SK-N-SH treated with all-trans-retinoic acid at 6 μM for 48 hours (cell line): ENCODE measurements around the gene CHRND.

Experiments
- ATAC-seq: fragments of 200-7000 bp; cut with Tn5 transposase; 3 replicates; pipeline ENCODE4 v1.9.1; 2020; ENCODE audit warnings: mild to moderate bottlenecking, moderate library complexity
- ESRRG ChIP-seq: fragments of 250-450 bp; sonication (Bioruptor Pico); IDR thresholded peaks from 2 replicates; pipeline ENCODE4 v1.6.1; 2021; ENCODE audit warnings: mild to moderate bottlenecking
- GLIS3 ChIP-seq: fragments of 250-450 bp; sonication (Bioruptor Pico); IDR thresholded peaks from 2 replicates; pipeline ENCODE4 v1.5.0; 2020; ENCODE audit warnings: mild to moderate bottlenecking, moderate library complexity
- ISL1 ChIP-seq: fragments of 250-450 bp; sonication (Bioruptor Pico); IDR thresholded peaks from 2 replicates; pipeline ENCODE4 v2.1.2; 2022; ENCODE audit warnings: mild to moderate bottlenecking, moderate library complexity
- OSR1 ChIP-seq: fragments of 250-450 bp; sonication (Bioruptor Pico); IDR thresholded peaks from 2 replicates; pipeline ENCODE4 v1.8.0; 2022; ENCODE audit warnings: moderate library complexity, mild to moderate bottlenecking, inconsistent platforms
- PPARA ChIP-seq: fragments of 250-450 bp; sonication (Bioruptor Pico); IDR thresholded peaks from 2 replicates; pipeline ENCODE4 v1.5.0; 2020; ENCODE audit warnings: mild to moderate bottlenecking, borderline replicate concordance
- RARB ChIP-seq: fragments of 250-450 bp; sonication (Bioruptor Pico); IDR thresholded peaks from 2 replicates; pipeline ENCODE4 v1.8.0; 2021; ENCODE audit warnings: mild to moderate bottlenecking, moderate library complexity
- SNAI2 ChIP-seq: fragments of 250-450 bp; sonication (Bioruptor Pico); IDR thresholded peaks from 2 replicates; pipeline ENCODE4 v1.5.0; 2020; ENCODE audit warnings: mild to moderate bottlenecking, moderate library complexity
- TCF4 ChIP-seq: fragments of 250-450 bp; sonication (Bioruptor Pico); IDR thresholded peaks from 2 replicates; pipeline ENCODE4 v1.8.0; 2021; ENCODE audit warnings: mild to moderate bottlenecking, moderate library complexity, borderline replicate concordance
- TOX ChIP-seq: fragments of 250-450 bp; sonication (Bioruptor Pico); IDR thresholded peaks from 2 replicates; pipeline ENCODE4 v1.8.0; 2021; ENCODE audit warnings: mild to moderate bottlenecking, moderate library complexity, borderline replicate concordance
- ZC3H10 ChIP-seq: fragments of 250-450 bp; sonication (Bioruptor Pico); IDR thresholded peaks from 2 replicates; pipeline ENCODE4 v1.5.1; 2021; ENCODE audit warnings: mild to moderate bottlenecking, moderate library complexity
- ZFP3 ChIP-seq: fragments of 250-450 bp; sonication (Bioruptor Pico); IDR thresholded peaks from 2 replicates; pipeline ENCODE4 v1.5.0; 2020; ENCODE audit warnings: mild to moderate bottlenecking, moderate library complexity
- ZFP30 ChIP-seq: fragments of 450-650 bp; formaldehyde crosslinking; IDR thresholded peaks from 2 replicates; pipeline ENCODE4 v1.5.0; 2022; ENCODE audit warnings: mild to moderate bottlenecking, moderate library complexity
- ZNF565 ChIP-seq: fragments of 450-650 bp; formaldehyde crosslinking; conservative IDR thresholded peaks from 2 replicates; pipeline ENCODE4 v1.5.0; 2020; ENCODE audit warnings: low read depth, mild to moderate bottlenecking, moderate library complexity
- ZNF70 ChIP-seq: fragments of 450-650 bp; formaldehyde crosslinking; IDR thresholded peaks from 2 replicates; pipeline ENCODE4 v1.5.0; 2020; ENCODE audit warnings: mild to moderate bottlenecking, moderate library complexity
- TF ChIP-seq, protein P1 (sequence below): fragments of 250-450 bp; sonication (Bioruptor Pico); IDR thresholded peaks from 2 replicates; pipeline ENCODE4 v1.8.0; 2020; ENCODE audit warnings: mild to moderate bottlenecking, moderate library complexity, borderline replicate concordance
- TF ChIP-seq, protein P2 (sequence below): fragments of 250-450 bp; sonication (Bioruptor Pico); IDR thresholded peaks from 2 replicates; pipeline ENCODE4 v1.8.0; 2021; ENCODE audit warnings: low read depth, mild to moderate bottlenecking, moderate library complexity, borderline replicate concordance
- TF ChIP-seq, protein P3 (sequence below): fragments of 250-450 bp; sonication (Bioruptor Pico); IDR thresholded peaks from 2 replicates; pipeline ENCODE4 v1.5.1; 2021; ENCODE audit warnings: mild to moderate bottlenecking, moderate library complexity
- TF ChIP-seq, protein P4 (sequence below): fragments of 250-450 bp; sonication (Bioruptor Pico); IDR thresholded peaks from 2 replicates; pipeline ENCODE4 v1.5.1; 2020; ENCODE audit warnings: low read depth, mild to moderate bottlenecking, moderate library complexity
- TF ChIP-seq, protein P5 (sequence below): fragments of 250-450 bp; sonication (Bioruptor Pico); IDR thresholded peaks from 2 replicates; pipeline ENCODE4 v1.5.0; 2020; ENCODE audit warnings: mild to moderate bottlenecking, moderate library complexity

Gene CHRND

DNA sequence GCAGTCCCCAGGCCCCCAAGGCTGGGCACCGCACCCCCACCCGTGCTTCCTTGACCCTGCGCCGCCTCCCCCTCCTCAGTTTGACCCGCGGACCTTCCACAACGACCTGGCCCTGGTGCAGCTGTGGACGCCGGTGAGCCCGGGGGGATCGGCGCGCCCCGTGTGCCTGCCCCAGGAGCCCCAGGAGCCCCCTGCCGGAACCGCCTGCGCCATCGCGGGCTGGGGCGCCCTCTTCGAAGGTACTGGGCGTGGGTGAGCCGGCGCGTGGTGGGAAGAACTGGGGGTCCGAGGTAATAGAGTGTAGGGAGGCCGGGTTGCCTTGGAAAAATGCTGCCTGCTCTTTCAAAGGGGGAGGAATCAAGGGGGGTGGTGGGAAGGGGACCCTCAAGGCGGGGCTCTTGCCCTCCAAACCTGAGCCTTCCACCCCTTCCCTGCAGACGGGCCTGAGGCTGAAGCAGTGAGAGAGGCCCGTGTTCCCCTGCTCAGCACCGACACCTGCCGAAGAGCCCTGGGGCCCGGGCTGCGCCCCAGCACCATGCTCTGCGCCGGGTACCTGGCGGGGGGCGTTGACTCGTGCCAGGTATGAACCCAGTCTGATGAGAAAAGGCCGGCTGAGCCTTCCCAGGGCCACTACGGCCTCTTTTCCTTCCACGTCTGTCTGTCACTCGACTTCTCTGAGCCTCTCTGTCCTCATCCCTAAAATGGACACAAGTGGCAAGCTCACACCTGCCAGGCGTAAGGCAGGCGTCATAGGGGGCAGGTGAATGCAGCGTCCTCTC lies 3.1 kb upstream of the CHRND start:
- ATAC-seq = no peak
- TF ChIP-seq TOX (CRISPR knock-in tag) = no peak
- TF ChIP-seq ZNF70 (CRISPR knock-in tag) = no peak
- TF ChIP-seq ZC3H10 (CRISPR knock-in tag) = no peak
- TF ChIP-seq, protein P1, sequence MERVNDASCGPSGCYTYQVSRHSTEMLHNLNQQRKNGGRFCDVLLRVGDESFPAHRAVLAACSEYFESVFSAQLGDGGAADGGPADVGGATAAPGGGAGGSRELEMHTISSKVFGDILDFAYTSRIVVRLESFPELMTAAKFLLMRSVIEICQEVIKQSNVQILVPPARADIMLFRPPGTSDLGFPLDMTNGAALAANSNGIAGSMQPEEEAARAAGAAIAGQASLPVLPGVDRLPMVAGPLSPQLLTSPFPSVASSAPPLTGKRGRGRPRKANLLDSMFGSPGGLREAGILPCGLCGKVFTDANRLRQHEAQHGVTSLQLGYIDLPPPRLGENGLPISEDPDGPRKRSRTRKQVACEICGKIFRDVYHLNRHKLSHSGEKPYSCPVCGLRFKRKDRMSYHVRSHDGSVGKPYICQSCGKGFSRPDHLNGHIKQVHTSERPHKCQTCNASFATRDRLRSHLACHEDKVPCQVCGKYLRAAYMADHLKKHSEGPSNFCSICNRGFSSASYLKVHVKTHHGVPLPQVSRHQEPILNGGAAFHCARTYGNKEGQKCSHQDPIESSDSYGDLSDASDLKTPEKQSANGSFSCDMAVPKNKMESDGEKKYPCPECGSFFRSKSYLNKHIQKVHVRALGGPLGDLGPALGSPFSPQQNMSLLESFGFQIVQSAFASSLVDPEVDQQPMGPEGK (CRISPR knock-in tag) = no peak
- TF ChIP-seq OSR1 (CRISPR knock-in tag) = no peak
- TF ChIP-seq ISL1 (CRISPR knock-in tag) = no peak
- TF ChIP-seq, protein P2, sequence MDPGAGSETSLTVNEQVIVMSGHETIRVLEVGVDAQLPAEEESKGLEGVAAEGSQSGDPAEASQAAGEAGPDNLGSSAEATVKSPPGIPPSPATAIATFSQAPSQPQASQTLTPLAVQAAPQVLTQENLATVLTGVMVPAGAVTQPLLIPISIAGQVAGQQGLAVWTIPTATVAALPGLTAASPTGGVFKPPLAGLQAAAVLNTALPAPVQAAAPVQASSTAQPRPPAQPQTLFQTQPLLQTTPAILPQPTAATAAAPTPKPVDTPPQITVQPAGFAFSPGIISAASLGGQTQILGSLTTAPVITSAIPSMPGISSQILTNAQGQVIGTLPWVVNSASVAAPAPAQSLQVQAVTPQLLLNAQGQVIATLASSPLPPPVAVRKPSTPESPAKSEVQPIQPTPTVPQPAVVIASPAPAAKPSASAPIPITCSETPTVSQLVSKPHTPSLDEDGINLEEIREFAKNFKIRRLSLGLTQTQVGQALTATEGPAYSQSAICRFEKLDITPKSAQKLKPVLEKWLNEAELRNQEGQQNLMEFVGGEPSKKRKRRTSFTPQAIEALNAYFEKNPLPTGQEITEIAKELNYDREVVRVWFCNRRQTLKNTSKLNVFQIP (CRISPR knock-in tag) = no peak
- no peak for TF ChIP-seq GLIS3 (CRISPR knock-in tag)
- TF ChIP-seq, protein P3, sequence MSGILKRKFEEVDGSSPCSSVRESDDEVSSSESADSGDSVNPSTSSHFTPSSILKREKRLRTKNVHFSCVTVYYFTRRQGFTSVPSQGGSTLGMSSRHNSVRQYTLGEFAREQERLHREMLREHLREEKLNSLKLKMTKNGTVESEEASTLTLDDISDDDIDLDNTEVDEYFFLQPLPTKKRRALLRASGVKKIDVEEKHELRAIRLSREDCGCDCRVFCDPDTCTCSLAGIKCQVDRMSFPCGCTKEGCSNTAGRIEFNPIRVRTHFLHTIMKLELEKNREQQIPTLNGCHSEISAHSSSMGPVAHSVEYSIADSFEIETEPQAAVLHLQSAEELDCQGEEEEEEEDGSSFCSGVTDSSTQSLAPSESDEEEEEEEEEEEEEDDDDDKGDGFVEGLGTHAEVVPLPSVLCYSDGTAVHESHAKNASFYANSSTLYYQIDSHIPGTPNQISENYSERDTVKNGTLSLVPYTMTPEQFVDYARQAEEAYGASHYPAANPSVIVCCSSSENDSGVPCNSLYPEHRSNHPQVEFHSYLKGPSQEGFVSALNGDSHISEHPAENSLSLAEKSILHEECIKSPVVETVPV = no peak
- TF ChIP-seq, protein P4, sequence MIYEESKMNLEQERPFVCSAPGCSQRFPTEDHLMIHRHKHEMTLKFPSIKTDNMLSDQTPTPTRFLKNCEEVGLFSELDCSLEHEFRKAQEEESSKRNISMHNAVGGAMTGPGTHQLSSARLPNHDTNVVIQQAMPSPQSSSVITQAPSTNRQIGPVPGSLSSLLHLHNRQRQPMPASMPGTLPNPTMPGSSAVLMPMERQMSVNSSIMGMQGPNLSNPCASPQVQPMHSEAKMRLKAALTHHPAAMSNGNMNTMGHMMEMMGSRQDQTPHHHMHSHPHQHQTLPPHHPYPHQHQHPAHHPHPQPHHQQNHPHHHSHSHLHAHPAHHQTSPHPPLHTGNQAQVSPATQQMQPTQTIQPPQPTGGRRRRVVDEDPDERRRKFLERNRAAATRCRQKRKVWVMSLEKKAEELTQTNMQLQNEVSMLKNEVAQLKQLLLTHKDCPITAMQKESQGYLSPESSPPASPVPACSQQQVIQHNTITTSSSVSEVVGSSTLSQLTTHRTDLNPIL (CRISPR knock-in tag) = no peak
- no peak for TF ChIP-seq PPARA (CRISPR knock-in tag)
- TF ChIP-seq ZFP30 = no peak
- no peak for TF ChIP-seq ESRRG (CRISPR knock-in tag)
- no peak for TF ChIP-seq ZFP3 (CRISPR knock-in tag)

DNA sequence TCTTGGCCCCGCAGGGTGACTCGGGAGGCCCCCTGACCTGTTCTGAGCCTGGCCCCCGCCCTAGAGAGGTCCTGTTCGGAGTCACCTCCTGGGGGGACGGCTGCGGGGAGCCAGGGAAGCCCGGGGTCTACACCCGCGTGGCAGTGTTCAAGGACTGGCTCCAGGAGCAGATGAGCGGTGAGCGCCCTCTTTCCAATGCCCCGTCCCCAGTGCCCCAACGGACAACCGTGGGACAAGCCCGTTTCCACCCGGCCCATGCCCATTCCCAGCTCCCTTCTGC lies 2.6 kb upstream of the CHRND start:
- TF ChIP-seq GLIS3 (CRISPR knock-in tag) = no peak
- TF ChIP-seq, protein P3 = no peak
- ATAC-seq = peak; percentile 7; the same call in 2 of the 3 replicates

DNA sequence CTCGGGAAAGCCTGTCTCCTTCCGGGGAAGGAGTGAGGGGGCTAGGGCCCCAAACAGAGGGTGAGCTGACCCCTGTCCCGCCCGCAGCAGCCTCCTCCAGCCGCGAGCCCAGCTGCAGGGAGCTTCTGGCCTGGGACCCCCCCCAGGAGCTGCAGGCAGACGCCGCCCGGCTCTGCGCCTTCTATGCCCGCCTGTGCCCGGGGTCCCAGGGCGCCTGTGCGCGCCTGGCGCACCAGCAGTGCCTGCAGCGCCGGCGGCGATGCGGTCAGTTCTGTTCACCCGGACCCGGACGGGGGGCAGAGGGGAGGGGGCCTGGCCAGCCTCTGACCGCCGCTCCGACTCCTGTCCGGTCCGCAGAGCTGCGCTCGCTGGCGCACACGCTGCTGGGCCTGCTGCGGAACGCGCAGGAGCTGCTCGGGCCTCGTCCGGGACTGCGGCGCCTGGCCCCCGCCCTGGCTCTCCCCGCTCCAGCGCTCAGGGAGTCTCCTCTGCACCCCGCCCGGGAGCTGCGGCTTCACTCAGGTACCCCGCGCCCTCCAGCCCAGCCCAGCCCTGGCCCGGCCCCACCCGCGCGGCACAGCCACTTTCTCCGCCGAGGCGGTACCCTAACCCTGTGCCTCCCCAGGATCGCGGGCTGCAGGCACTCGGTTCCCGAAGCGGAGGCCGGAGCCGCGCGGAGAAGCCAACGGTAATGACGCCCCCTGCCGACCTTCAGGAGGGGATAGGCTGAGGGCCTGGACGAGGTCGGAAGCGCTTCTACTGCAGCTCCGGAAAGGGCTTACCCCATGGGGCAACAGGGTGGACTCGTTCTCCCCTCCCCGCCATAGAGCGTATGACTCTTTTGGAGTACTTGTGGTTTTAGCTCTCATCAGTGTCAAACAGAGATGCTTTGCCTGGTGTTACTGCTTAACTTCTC lies 2.0 kb upstream of the CHRND start:
- TF ChIP-seq ZNF565 (no peak), TCF4 (CRISPR knock-in tag) (no peak), PPARA (CRISPR knock-in tag) (no peak), ZFP3 (CRISPR knock-in tag) (no peak), SNAI2 (CRISPR knock-in tag) (no peak), ISL1 (CRISPR knock-in tag) (no peak), RARB (CRISPR knock-in tag) (no peak), TOX (CRISPR knock-in tag) (no peak), GLIS3 (CRISPR knock-in tag) (no peak), ZFP30 (no peak)
- TF ChIP-seq, protein P3 = no peak
- TF ChIP-seq, protein P2 (CRISPR knock-in tag) = no peak
- TF ChIP-seq, protein P5, sequence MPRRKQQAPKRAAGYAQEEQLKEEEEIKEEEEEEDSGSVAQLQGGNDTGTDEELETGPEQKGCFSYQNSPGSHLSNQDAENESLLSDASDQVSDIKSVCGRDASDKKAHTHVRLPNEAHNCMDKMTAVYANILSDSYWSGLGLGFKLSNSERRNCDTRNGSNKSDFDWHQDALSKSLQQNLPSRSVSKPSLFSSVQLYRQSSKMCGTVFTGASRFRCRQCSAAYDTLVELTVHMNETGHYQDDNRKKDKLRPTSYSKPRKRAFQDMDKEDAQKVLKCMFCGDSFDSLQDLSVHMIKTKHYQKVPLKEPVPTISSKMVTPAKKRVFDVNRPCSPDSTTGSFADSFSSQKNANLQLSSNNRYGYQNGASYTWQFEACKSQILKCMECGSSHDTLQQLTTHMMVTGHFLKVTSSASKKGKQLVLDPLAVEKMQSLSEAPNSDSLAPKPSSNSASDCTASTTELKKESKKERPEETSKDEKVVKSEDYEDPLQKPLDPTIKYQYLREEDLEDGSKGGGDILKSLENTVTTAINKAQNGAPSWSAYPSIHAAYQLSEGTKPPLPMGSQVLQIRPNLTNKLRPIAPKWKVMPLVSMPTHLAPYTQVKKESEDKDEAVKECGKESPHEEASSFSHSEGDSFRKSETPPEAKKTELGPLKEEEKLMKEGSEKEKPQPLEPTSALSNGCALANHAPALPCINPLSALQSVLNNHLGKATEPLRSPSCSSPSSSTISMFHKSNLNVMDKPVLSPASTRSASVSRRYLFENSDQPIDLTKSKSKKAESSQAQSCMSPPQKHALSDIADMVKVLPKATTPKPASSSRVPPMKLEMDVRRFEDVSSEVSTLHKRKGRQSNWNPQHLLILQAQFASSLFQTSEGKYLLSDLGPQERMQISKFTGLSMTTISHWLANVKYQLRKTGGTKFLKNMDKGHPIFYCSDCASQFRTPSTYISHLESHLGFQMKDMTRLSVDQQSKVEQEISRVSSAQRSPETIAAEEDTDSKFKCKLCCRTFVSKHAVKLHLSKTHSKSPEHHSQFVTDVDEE (CRISPR knock-in tag) = no peak
- ATAC-seq = peak; percentile 60
